Activated CD4-positive, alpha-beta T cell treated with anti-CD3 and anti-CD28 coated beads for 36 hours (primary cell): ENCODE measurements around the gene ENOPH1. TPM values are rescaled to one million over a fixed set of nuclear protein-coding genes. Genes with fewer than 3 reads are reported as not detected.
"Not testable (repeated sequence)": the region's sequence is repeated elsewhere in the genome, so short reads cannot be mapped to it uniquely, and the experiment has no call there.

Source experiments
- ATAC-seq: fragments of 200-7000 bp; cut with Tn5 transposase; one replicate; pipeline ENCODE4 v1.10.0; 2021; ENCODE audit warnings: mild to moderate bottlenecking, moderate library complexity
- CTCF ChIA-PET: fragments of 350-600 bp; sonication (Branson Sonifier 250); formaldehyde crosslinking; loops from one replicate; lab custom pipeline; 2021; ENCODE audit warnings: antibody characterized with exemption; lab: Charles Lee
- POLR2A ChIA-PET: fragments of 350-600 bp; sonication (Branson Sonifier 250); formaldehyde crosslinking; loops from one replicate; lab custom pipeline; 2021; ENCODE audit warnings: antibody characterized with exemption, inconsistent platforms; lab: Charles Lee
- DNase-seq: peaks from one replicate; pipeline ENCODE4 v3.0.0-alpha.2; 2020
- H3K27ac Mint-ChIP-seq: one replicate; pipeline ENCODE4 v1.8.0; 2021; ENCODE audit warnings: mixed read lengths
- H3K27me3 Mint-ChIP-seq: one replicate; pipeline ENCODE4 v1.8.0; 2021; ENCODE audit warnings: mixed read lengths
- H3K36me3 Mint-ChIP-seq: one replicate; pipeline ENCODE4 v1.8.0; 2021; ENCODE audit warnings: low read depth, mixed read lengths
- H3K4me1 Mint-ChIP-seq: one replicate; pipeline ENCODE4 v1.8.0; 2021; ENCODE audit warnings: mixed read lengths
- H3K4me3 Mint-ChIP-seq: one replicate; pipeline ENCODE4 v1.8.0; 2021; ENCODE audit warnings: mild to moderate bottlenecking, moderate library complexity, mixed read lengths
- H3K9me3 Mint-ChIP-seq: one replicate; pipeline ENCODE4 v1.8.0; 2021; ENCODE audit warnings: low read depth, mixed read lengths
- intact Hi-C, 2 experiments: fragments of 100-400 bp; cut with DNase I in 1 of 2; cut with micrococcal nuclease in 1 of 2; formaldehyde crosslinking; loops; one replicate each; pipeline versions ENCODE4 v1.14.2 to v1.15.1; 2022 to 2024; cut with DNase I, micrococcal nuclease
- total RNA-seq, 2 experiments: library from RNA; stranded (reverse); gene quantifications; one replicate each; pipeline ENCODE4 v1.2.3, GENCODE V29; 2021

Gene ENOPH1
- total RNA-seq, 2 experiments from 2014 or later: 60.1 to 81.8 TPM

DNA sequence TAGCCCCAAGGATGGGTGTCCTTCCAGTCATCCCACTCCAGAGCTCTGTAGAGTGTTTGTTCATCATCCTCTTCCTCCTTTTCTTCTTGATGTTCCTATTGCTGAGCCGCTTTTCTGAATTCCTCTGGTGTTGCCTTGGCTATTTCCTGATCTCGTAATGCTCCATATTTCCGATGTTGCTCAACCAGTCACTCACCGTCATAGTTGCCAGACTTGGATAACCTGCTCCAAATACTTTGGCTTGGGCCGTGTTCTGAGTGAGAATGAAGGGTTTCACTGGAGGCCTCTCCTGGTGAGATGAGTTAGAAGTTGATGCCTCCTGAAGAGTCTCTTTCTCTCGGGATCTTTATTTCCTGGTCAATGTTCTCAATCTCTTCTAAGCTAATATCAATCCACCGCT is 28.8 kb upstream of the ENOPH1 start:
- H3K27me3 Mint-ChIP-seq: peaks cover 2% of the 10 kb centered on the region

DNA sequence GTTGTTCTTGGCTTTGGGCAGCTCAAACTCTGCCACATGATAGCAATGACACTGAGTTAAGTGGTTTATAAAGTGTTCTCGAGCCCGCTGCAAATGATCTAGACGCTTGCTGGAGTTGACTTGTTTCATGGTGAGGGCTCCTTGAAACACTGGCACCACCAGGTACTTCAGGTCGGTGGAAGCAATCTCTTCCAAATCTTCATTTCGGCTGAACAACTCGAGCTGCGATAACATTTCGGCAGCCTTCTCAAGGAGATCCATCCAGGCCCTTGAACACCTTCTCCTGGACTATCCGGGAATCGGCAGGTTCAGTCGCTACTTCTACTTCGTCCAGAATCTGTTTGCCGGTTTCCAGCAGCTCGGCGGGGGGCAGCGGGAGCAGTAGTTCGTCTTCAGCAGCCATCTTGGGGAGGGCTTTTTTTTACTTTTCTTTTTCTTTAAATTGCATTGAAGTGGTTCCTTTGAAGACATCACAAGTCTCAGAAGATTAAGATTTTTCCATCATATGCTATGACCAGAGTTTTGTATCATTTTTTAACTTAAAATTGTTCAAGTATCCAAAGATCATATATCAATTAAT is 28.1 kb upstream of the ENOPH1 start:
- Mint-ChIP-seq H3K9me3 (no peaks in the 10 kb centered on the region), H3K27ac (no peak overlapping the region), H3K27me3 (peaks cover 2% of the 10 kb centered on the region), H3K4me3 (no peak overlapping the region), H3K4me1 (no peaks in the 10 kb centered on the region), H3K36me3 (no peaks in the 10 kb centered on the region)
- POLR2A ChIA-PET: interaction anchor here (0.5 kb wide), 1 partner anchor 21 kb away, joined by 4 read pairs; no protein-coding TSS in a partner anchor
- intact Hi-C loops: no loop called here
- ATAC-seq (no peak), DNase-seq (no peak)
- CTCF ChIA-PET: no interaction called here

More for the DNA sequence above, 28.8 kb upstream of the ENOPH1 start:
- Mint-ChIP-seq H3K4me1 (no peaks in the 10 kb centered on the region), H3K9me3 (no peaks in the 10 kb centered on the region), H3K36me3 (no peaks in the 10 kb centered on the region), H3K27ac (no peak overlapping the region), H3K4me3 (no peak overlapping the region)
- POLR2A ChIA-PET: no interaction called here
- CTCF ChIA-PET: interaction anchor here (0.7 to 1.2 kb wide), 2 partner anchors 19 to 26 kb away, joined by 3 read pairs; no protein-coding TSS in a partner anchor
- ATAC-seq (no peak), DNase-seq (no peak)
- intact Hi-C loops: no loop called here

DNA sequence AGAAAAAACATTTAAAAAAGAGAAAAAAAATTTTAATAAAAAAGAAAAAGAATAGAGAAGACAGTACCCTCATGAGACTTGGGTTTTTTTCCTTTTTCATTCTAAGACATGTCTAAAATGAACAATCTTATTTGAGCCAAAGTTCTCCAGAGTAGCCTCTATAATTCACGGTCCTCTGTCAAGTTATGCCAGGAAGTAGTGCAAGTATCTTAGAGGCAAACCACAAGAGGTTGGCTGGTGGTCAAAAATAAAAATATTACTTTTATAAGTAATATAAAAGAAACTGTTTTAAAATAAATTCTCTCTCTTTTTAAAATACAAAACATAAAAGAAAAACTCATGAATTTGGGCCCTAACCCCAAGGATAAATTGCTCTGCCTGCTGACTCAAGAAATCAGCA is 26.7 kb upstream of the ENOPH1 start:
- Mint-ChIP-seq H3K27me3 (peaks cover 2% of the 10 kb centered on the region), H3K4me3 (no peak overlapping the region), H3K9me3 (no peaks in the 10 kb centered on the region), H3K36me3 (no peaks in the 10 kb centered on the region), H3K27ac (no peak overlapping the region), H3K4me1 (no peaks in the 10 kb centered on the region)
- CTCF ChIA-PET: no interaction called here
- intact Hi-C loops: no loop called here
- DNase-seq (no peak), ATAC-seq (no peak)
- POLR2A ChIA-PET: no interaction called here

DNA sequence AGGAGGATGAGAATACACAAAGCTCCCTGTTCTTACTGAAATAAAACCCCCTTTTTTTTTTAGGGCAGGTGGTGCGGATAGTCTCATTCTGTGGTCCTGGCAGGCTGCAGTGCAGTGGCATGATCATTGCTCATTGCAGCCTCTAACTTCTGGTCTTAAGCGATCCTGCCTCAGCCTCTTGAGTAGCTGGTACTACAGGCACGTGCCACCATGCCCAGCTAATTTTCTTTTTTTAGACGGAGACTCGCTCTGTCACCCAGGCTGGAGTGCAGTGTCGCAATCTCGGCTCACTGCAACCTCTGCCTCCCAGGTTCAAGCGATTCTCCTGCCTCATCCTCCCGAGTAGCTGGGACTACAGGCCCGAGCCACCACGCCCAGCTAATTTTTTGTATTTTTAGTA is 15.3 kb upstream of the ENOPH1 start:
- H3K9me3 Mint-ChIP-seq, DNase-seq, H3K4me1 Mint-ChIP-seq, H3K36me3 Mint-ChIP-seq, H3K27ac Mint-ChIP-seq, intact Hi-C loops, H3K4me3 Mint-ChIP-seq, ATAC-seq, H3K27me3 Mint-ChIP-seq: not testable (repeated sequence)
- CTCF ChIA-PET: interaction anchor here (1.2 kb wide), 2 partner anchors 9 to 324 kb away, joined by 3 to 4 read pairs; no protein-coding TSS in a partner anchor
- POLR2A ChIA-PET: interaction anchor here (0.8 to 1.2 kb wide), 2 partner anchors 9 to 14 kb away, joined by 3 read pairs; no protein-coding TSS in a partner anchor

DNA sequence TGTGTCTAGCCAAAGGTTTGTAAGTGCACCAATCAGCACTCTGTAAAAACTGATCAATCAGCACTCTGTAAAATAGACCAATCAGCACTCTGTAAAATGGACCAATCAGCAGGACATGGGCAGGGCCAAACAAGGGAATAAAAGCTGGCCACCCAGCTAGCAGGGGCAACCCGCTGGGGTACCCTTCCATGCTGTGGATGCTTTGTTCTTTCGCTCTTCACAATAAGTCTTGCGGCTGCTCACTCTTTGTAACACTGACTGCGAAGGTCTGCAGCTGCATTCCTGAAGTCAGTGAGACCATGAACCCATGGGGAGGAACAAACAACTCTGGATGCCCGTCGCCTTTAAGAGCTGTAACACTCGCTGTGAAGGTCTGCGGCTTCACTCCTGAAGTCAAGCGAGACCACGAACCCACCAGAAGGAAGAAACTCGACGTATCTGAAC is 14.4 kb upstream of the ENOPH1 start:
- intact Hi-C loops: no loop called here
- Mint-ChIP-seq H3K9me3 (no peaks in the 10 kb centered on the region), H3K27ac (no peak overlapping the region), H3K4me3 (no peak overlapping the region), H3K27me3 (peaks cover 9% of the 10 kb centered on the region), H3K36me3 (no peaks in the 10 kb centered on the region), H3K4me1 (peaks cover 2% of the 10 kb centered on the region)
- POLR2A ChIA-PET: interaction anchor here (1.1 to 1.2 kb wide), 2 partner anchors 13 to 26 kb away, joined by 3 read pairs; no protein-coding TSS in a partner anchor
- ATAC-seq (no peak), DNase-seq (no peak)
- CTCF ChIA-PET: interaction anchor here (0.6 to 1.2 kb wide), 2 partner anchors 8 to 998 kb away, joined by 3 to 5 read pairs; no protein-coding TSS in a partner anchor

DNA sequence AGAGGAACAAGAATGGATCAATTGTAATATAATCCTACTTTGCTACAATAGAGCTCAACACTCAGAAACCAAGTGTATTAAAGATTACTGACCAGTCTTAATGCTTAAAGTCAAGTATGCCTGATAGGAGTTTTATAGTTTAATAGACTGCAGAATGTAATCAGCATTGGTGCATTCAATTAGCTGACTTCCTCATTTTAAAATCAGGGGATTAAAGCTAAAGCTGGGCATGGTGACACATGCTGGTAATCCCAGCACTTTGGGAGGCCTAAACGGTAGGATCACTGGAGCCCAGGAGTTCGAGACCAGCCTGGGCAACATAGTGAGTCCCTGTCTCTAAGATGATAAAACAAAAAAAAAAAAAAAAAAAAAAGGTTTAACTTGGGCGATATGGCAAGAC is 10.9 kb upstream of the ENOPH1 start:
- Mint-ChIP-seq H3K4me3 (no peak overlapping the region), H3K4me1 (peaks cover 10% of the 10 kb centered on the region), H3K27ac (no peak overlapping the region), H3K9me3 (no peaks in the 10 kb centered on the region), H3K27me3 (peaks cover 8% of the 10 kb centered on the region), H3K36me3 (peaks cover 23% of the 10 kb centered on the region)
- ATAC-seq: no peak
- intact Hi-C loops: no loop called here
- POLR2A ChIA-PET: interaction anchor here (0.6 to 1.9 kb wide), 3 partner anchors 9 to 502 kb away, joined by 3 to 14 read pairs (median 5); no protein-coding TSS in a partner anchor
- DNase-seq: no peak
- CTCF ChIA-PET: interaction anchor here (0.5 to 1.3 kb wide), 2 partner anchors 9 to 10 kb away, joined by 3 to 8 read pairs; no protein-coding TSS in a partner anchor

DNA sequence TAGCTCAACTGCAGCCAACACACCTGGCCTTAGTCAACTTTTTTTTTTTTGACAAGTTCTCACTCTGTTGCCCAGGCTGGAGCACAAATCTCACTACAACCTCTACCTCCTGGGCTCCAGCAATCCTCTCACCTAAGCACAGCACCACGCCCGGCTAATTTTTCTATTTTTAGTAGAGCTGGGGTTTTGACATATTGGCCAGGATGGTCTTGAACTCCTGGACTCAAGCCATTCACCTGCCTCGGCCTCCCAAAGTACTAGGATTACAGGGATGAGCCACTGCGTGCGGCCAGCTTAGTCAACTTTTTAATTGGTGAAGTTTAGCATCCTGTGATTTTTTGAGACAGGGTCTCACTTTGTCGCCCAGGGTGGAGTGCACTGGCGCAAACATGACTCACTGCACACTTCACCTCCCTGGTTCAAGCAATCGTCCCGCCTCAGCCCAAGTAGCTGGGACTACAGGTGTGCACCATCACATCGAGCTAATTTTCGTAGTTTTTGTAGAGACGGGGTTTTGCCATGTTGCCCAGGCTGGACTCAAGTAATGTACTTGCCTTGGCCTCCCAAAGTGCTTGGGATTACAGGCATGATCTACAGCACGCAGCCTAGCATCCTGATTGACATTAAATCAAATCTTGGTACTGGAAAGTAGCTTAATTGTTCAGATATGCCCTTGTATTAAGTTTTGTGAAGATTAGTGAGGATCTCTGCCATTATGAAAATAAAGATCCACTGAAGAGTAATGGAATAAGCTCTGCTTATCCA is 8.4 kb upstream of the ENOPH1 start:
- DNase-seq (no peak), ATAC-seq (peak; percentile 23)
- intact Hi-C loops: no loop called here
- POLR2A ChIA-PET: interaction anchor here (0.6 to 1.3 kb wide), 4 partner anchors 31 to 52 kb away, joined by 3 to 5 read pairs (median 4); partner anchors contain the start of gene HNRNPD
- H3K36me3 Mint-ChIP-seq: peaks cover 48% of the 10 kb centered on the region
- peaks cover 5% of the 10 kb centered on the region for H3K27me3 Mint-ChIP-seq
- H3K4me1 Mint-ChIP-seq: peaks cover 31% of the 10 kb centered on the region
- H3K27ac Mint-ChIP-seq: no peak overlapping the region
- no peaks in the 10 kb centered on the region for H3K9me3 Mint-ChIP-seq
- CTCF ChIA-PET: interaction anchor here (1.0 to 3.2 kb wide), 3 partner anchors 17 to 48 kb away, joined by 3 to 8 read pairs (median 5); partner anchors contain the start of gene HNRNPD
- no peak overlapping the region for H3K4me3 Mint-ChIP-seq

DNA sequence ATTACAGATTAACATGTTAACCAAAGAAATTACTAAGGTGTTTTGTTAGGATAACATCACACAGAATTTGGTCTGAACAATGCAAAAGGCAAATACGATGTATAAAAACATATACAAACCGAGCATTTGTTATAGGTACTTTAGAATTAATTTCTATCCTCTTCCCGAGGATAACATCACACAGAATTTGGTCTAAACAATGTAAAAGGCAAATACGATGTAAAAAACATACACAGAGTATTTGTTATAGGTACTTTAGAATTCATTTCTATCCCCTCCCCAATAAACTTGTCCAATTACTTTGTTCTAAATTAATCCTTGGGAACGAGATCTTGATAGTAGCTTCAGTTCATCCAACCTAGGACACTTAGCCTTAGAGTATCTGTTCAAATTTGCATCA is 7.8 kb upstream of the ENOPH1 start:
- ChIA-PET POLR2A (interaction anchor here (0.7 to 1.3 kb wide), 3 partner anchors 45 to 52 kb away, joined by 3 to 5 read pairs (median 3); partner anchors contain the start of gene HNRNPD), CTCF (interaction anchor here (1.0 to 3.2 kb wide), 3 partner anchors 17 to 48 kb away, joined by 3 to 8 read pairs (median 5); partner anchors contain the start of gene HNRNPD)
- ATAC-seq: no peak
- intact Hi-C loops: no loop called here
- DNase-seq: no peak
- peaks cover 2% of the 10 kb centered on the region for H3K27me3 Mint-ChIP-seq
- no peak overlapping the region for H3K4me3 Mint-ChIP-seq
- no peaks in the 10 kb centered on the region for H3K9me3 Mint-ChIP-seq
- H3K27ac Mint-ChIP-seq: no peak overlapping the region
- peaks cover 34% of the 10 kb centered on the region for H3K4me1 Mint-ChIP-seq
- peaks cover 54% of the 10 kb centered on the region for H3K36me3 Mint-ChIP-seq

DNA sequence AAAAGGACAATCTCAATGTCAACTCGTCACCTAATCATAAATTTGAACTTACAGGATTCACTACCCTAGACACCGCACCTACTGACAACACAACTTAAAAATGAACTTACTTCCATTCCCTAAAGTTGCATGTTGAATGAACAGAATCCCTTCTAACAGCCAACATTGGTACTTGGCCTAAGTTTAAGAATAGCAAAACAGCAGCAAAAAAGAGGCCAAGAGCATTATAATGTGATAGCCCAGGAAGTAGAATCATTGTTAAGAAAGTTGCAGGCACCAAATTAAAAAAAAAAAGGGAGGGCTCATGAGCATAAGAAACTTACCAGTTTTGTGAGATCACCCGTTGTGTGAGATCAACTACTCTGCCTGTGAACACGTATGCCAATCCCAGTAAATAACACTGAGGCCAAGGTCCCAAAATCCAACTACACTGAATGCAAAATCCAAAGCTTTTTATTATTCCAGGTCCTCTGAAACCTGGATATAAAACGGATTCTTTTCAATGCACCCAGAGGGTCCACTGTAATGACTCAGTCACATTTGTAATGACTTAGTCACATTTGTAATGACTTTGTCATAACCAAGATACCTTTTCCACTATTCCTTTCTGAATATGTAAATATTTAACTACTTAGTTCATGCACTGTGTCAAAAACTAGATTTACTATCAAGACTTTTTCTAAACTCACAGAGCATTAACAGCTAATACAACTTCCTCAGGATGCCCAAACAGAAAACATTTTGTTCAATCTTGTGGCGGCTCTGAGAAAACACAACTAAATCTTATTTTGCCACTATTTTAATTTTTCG is 6.9 kb upstream of the ENOPH1 start:
- no peaks in the 10 kb centered on the region for H3K27me3 Mint-ChIP-seq
- intact Hi-C loops: no loop called here
- no peaks in the 10 kb centered on the region for H3K9me3 Mint-ChIP-seq
- ChIA-PET CTCF (interaction anchor here (0.9 to 3.2 kb wide), 6 partner anchors 8 to 138 kb away, joined by 3 to 10 read pairs (median 4); partner anchors contain the start of gene HNRNPD), POLR2A (interaction anchor here (0.6 to 2.0 kb wide), 5 partner anchors 9 to 482 kb away, joined by 3 to 6 read pairs (median 4); partner anchors contain the start of gene HNRNPD)
- ATAC-seq (peak; percentile 59), DNase-seq (no peak)
- H3K4me1 Mint-ChIP-seq: peaks cover 34% of the 10 kb centered on the region
- H3K36me3 Mint-ChIP-seq: peaks cover 63% of the 10 kb centered on the region
- no peak overlapping the region for H3K4me3 Mint-ChIP-seq
- peak overlapping the region; percentile 72 for H3K27ac Mint-ChIP-seq

DNA sequence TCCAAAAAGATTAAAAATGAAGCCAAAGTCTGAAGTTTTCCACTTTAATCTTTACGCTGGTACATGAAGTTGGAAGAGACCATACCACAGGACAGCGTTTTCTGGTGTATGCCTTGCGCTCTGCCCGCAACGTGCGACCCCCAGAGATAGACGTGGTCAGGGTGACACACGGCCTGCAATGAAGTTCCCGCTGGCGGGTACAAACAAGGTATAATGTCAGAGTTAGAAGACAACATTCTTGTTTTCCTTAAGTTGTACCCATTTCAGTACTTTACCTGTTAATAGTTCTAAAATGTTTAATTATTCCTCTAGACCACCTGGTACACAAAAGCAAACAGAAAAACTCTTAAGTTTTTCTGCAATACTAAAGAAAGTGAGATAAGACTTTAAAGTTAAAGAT is 4.9 kb upstream of the ENOPH1 start:
- ATAC-seq (no peak), DNase-seq (no peak)
- intact Hi-C loops: loop anchor here in 1 of 2 experiments (5.0 kb wide), 1 partner anchor 687 kb away; the partner anchor contains the start of gene PLAC8
- H3K27ac Mint-ChIP-seq: peak overlapping the region; percentile 25
- peaks cover 34% of the 10 kb centered on the region for H3K4me1 Mint-ChIP-seq
- peak overlapping the region; percentile 94 for H3K4me3 Mint-ChIP-seq
- CTCF ChIA-PET: interaction anchor here (0.6 to 2.1 kb wide), 4 partner anchors 8 to 134 kb away, joined by 3 to 10 read pairs (median 3); no protein-coding TSS in a partner anchor
- POLR2A ChIA-PET: no interaction called here
- H3K9me3 Mint-ChIP-seq: no peaks in the 10 kb centered on the region
- peaks cover 72% of the 10 kb centered on the region for H3K36me3 Mint-ChIP-seq
- no peaks in the 10 kb centered on the region for H3K27me3 Mint-ChIP-seq
